ENCODE results near the gene ZNF160. TPM values are rescaled to one million over a fixed set of nuclear protein-coding genes. Genes with fewer than 3 reads are reported as not detected.
"Not testable (repeated sequence)": the region's sequence is repeated elsewhere in the genome, so short reads cannot be mapped to it uniquely, and the experiment has no call there.

The ZNF160 gene
- total and polyA plus RNA-seq, 9 donors, result 21.7 to 53.2 (median 37.5) TPM

GRCh38 chr19:53037101-53038097 is 65.8 kb downstream of the ZNF160 start:
- DNase-seq, result no peak
- 10 to 12% (median 10%) methylated on average over 52 of the region's 52 CpGs for WGBS, 3 donors
- TF ChIP-seq EP300 (IDR thresholded peaks at IDR 0.05), result no peak
- no peak for TF ChIP-seq POLR2A (IDR thresholded peaks at IDR 0.05)
- no peak for TF ChIP-seq CTCF (IDR thresholded peaks at IDR 0.05)
- Histone ChIP-seq H3K4me1 (ENCODE audit: insufficient read depth) (no peaks in the 10 kb centered on the region), H3K4me3 (no peak overlapping the region), H3K27ac (no peak overlapping the region), H3K27me3 (no peaks in the 10 kb centered on the region), H3K9me3 (peaks cover 0 to 17% of the 10 kb centered on the region in 2 donors), H3K36me3 (no peaks in the 10 kb centered on the region)
- intact Hi-C loops (cut with DNase I), result no loop called here

GRCh38 chr19:53034948-53035675 is 68.1 kb downstream of the ZNF160 start:
- DNase-seq, result no peak
- H3K27me3 ChIP-seq, result no peaks in the 10 kb centered on the region

GRCh38 chr19:53034054-53034453 is 69.2 kb downstream of the ZNF160 start:
- Histone ChIP-seq H3K27me3 (no peaks in the 10 kb centered on the region), H3K4me3 (no peak overlapping the region), H3K27ac (no peak overlapping the region), H3K9me3 (peaks cover 0 to 17% of the 10 kb centered on the region in 2 donors), H3K4me1 (ENCODE audit: insufficient read depth) (no peaks in the 10 kb centered on the region), H3K36me3 (no peaks in the 10 kb centered on the region)
- 88 to 93% (median 91%) methylated on average over 2 of the region's 2 CpGs for WGBS, 3 donors
- intact Hi-C loops (cut with DNase I), result no loop called here
- DNase-seq, result no peak
- TF ChIP-seq CTCF (IDR thresholded peaks at IDR 0.05) (no peak), POLR2A (IDR thresholded peaks at IDR 0.05) (no peak), EP300 (IDR thresholded peaks at IDR 0.05) (no peak)

More at GRCh38 chr19:53034948-53035675, 68.1 kb downstream of the ZNF160 start:
- peaks cover 0 to 17% of the 10 kb centered on the region in 2 donors for H3K9me3 ChIP-seq
- H3K4me3 ChIP-seq, result no peak overlapping the region
- 68 to 77% (median 74%) methylated on average over 4 of the region's 4 CpGs for WGBS, 3 donors
- H3K27ac ChIP-seq, result no peak overlapping the region
- H3K4me1 ChIP-seq (ENCODE audit: insufficient read depth), result no peaks in the 10 kb centered on the region
- TF ChIP-seq CTCF (IDR thresholded peaks at IDR 0.05), result no peak
- no peak for TF ChIP-seq EP300 (IDR thresholded peaks at IDR 0.05)
- TF ChIP-seq POLR2A (IDR thresholded peaks at IDR 0.05), result no peak
- no peaks in the 10 kb centered on the region for H3K36me3 ChIP-seq
- intact Hi-C loops (cut with DNase I), result no loop called here

GRCh38 chr19:53028306-53028705 is 74.9 kb downstream of the ZNF160 start:
- WGBS, 3 donors, result 19 to 27% (median 23%) methylated on average over 7 of the region's 7 CpGs
- DNase-seq; H3K9me3 ChIP-seq; H3K27me3 ChIP-seq; H3K36me3 ChIP-seq; H3K4me1 ChIP-seq (ENCODE audit: insufficient read depth); H3K27ac ChIP-seq; H3K4me3 ChIP-seq; intact Hi-C loops (cut with DNase I): not testable (repeated sequence)
